HepG2 (cell line): ENCODE data around the gene ILKAP. TPM values are rescaled to one million over a fixed set of nuclear protein-coding genes. Genes with fewer than 3 reads are reported as not detected.

ENCODE experiments used
- ATAC-seq: fragments of 200-7000 bp; cut with Tn5 transposase; 3 replicates; pipeline ENCODE4 v1.9.1; 2020; ENCODE audit warnings: mild to moderate bottlenecking, moderate library complexity
- BruUV-seq: library from RNA; stranded (reverse); fragments of 400-500 nt; replicated peaks from 2 replicates; lab custom pipeline; 2021; lab: Mats Ljungman, UMichigan
- CTCF ChIA-PET: fragments of 300-600 bp; formaldehyde crosslinking; extraction: SDS; loops from one replicate; lab custom pipeline; 2021; ENCODE audit warnings: low total read pairs, inconsistent platforms, low intra/inter-chr PET ratio; lab: Yijun Ruan, JAX
- POLR2A ChIA-PET: fragments of 350-600 bp; sonication (Branson Sonifier 250); formaldehyde crosslinking; loops from one replicate; lab custom pipeline; 2020; ENCODE audit warnings: antibody characterized with exemption, inconsistent platforms; lab: Yijun Ruan, JAX
- DNase-seq: peaks from one replicate; pipeline ENCODE4 v3.0.0-alpha.2; 2015; ENCODE audit warnings: low spot score
- FAIRE-seq: peaks from 3 replicates; lab custom pipeline; 2011; peaks lifted over from hg19 to GRCh38; lab: Jason Lieb, UNC
- H2AFZ ChIP-seq: one replicate; pipeline ENCODE4 v1.6.1; 2011; ENCODE audit warnings: low read length, inconsistent platforms
- H3K27ac ChIP-seq: fragments of 300-600 bp; 3 replicates; pipeline ENCODE4 v1.8.0; 2011; ENCODE audit warnings: mixed run types, mild to moderate bottlenecking, mixed read lengths, low read length, inconsistent platforms; ENCODE audit not compliant: insufficient read depth; ENCODE audit errors: extremely low read length
- H3K27me3 ChIP-seq, 2 experiments: fragments of 200-600 bp in 1 of 2; 2 replicates in 1 of 2; 3 replicates in 1 of 2; pipeline versions ENCODE4 v1.6.0 to v1.8.0; 2011; ENCODE audit warnings: low read length in 2 of 2, mild to moderate bottlenecking in 2 of 2, moderate library complexity in 2 of 2, inconsistent platforms in 1 of 2; ENCODE audit not compliant: insufficient read depth in 2 of 2, control insufficient read depth in 1 of 2
- H3K36me3 ChIP-seq, 2 experiments: fragments of 200-600 bp in 1 of 2; replicated peaks in 1 of 2; 2 replicates in 1 of 2; 3 replicates in 1 of 2; pipeline versions ENCODE4 v1.5.1 to v1.8.0; 2011; ENCODE audit warnings: low read length in 2 of 2, inconsistent platforms in 1 of 2; ENCODE audit not compliant: insufficient read depth in 2 of 2, control insufficient read depth in 1 of 2
- H3K4me1 ChIP-seq: 2 replicates; pipeline ENCODE4 v1.5.1; 2012; ENCODE audit warnings: low read length, inconsistent platforms; ENCODE audit not compliant: insufficient read depth
- H3K4me2 ChIP-seq: 2 replicates; pipeline ENCODE4 v1.6.0; 2011; ENCODE audit warnings: low read depth, low read length, inconsistent platforms
- H3K4me3 ChIP-seq, 3 experiments: fragments of 200-600 bp in 1 of 3; sonication (generic), shearing (Covaris generic) in 1 of 3; replicated peaks in 1 of 3; 2 replicates each; pipeline ENCODE4 v1.5.1; 2011 to 2016; ENCODE audit warnings: low read length in 3 of 3, inconsistent platforms in 2 of 3, low read depth in 2 of 3, mild to moderate bottlenecking in 2 of 3, control low read depth in 1 of 3, mixed read lengths in 1 of 3; ENCODE audit not compliant: insufficient read depth in 1 of 3
- H3K79me2 ChIP-seq: one replicate; pipeline ENCODE4 v1.6.1; 2011; ENCODE audit warnings: low read length, inconsistent platforms; ENCODE audit not compliant: insufficient read depth
- H3K9ac ChIP-seq: 2 replicates; pipeline ENCODE4 v1.6.0; 2011; ENCODE audit warnings: mild to moderate bottlenecking, low read depth, low read length, inconsistent platforms; ENCODE audit not compliant: insufficient read depth
- H3K9me3 ChIP-seq: 2 replicates; pipeline ENCODE4 v1.5.1; 2012; ENCODE audit warnings: mild to moderate bottlenecking, low read length
- H4K20me1 ChIP-seq: 2 replicates; pipeline ENCODE4 v1.6.0; 2011; ENCODE audit warnings: inconsistent platforms, mild to moderate bottlenecking, low read length, moderate library complexity; ENCODE audit not compliant: insufficient read depth
- AKAP8 ChIP-seq: sonication (generic); formaldehyde crosslinking; IDR thresholded peaks from 2 replicates; pipeline ENCODE4 v1.5.1; 2020; ENCODE audit warnings: mild to moderate bottlenecking, missing genetic modification reagents
- JDP2 ChIP-seq: sonication (generic); formaldehyde crosslinking; IDR thresholded peaks from 2 replicates; pipeline ENCODE4 v1.8.1; 2022; ENCODE audit warnings: missing genetic modification reagents, borderline replicate concordance
- KMT2B ChIP-seq: IDR thresholded peaks from 2 replicates; pipeline ENCODE4 v1.6.1; 2016; ENCODE audit warnings: missing genetic modification reagents, missing compliant biosample characterization
- SALL1 ChIP-seq: sonication (generic); formaldehyde crosslinking; IDR thresholded peaks from 2 replicates; pipeline ENCODE4 v1.8.0; 2022; ENCODE audit warnings: mild to moderate bottlenecking, missing genetic modification reagents
- SOX5 ChIP-seq: IDR thresholded peaks from 2 replicates; pipeline ENCODE4 v1.6.1; 2016; ENCODE audit warnings: borderline replicate concordance
- SP140L ChIP-seq: sonication (generic); formaldehyde crosslinking; IDR thresholded peaks from 2 replicates; pipeline ENCODE4 v1.4.0; 2020; ENCODE audit warnings: missing genetic modification reagents, borderline replicate concordance
- SRY ChIP-seq: sonication (generic); formaldehyde crosslinking; IDR thresholded peaks from 2 replicates; pipeline ENCODE4 v1.8.0; 2022; ENCODE audit warnings: mild to moderate bottlenecking, missing genetic modification reagents
- STAG1 ChIP-seq: sonication (generic); formaldehyde crosslinking; IDR thresholded peaks from 2 replicates; pipeline ENCODE4 v1.4.0; 2020; ENCODE audit warnings: missing genetic modification reagents
- ZNF224 ChIP-seq: sonication (generic); formaldehyde crosslinking; IDR thresholded peaks from 2 replicates; pipeline ENCODE4 v1.5.0; 2020; ENCODE audit warnings: mild to moderate bottlenecking, missing genetic modification reagents
- ZNF441 ChIP-seq: sonication (generic); formaldehyde crosslinking; IDR thresholded peaks from 2 replicates; pipeline ENCODE4 v1.7.0; 2021; ENCODE audit warnings: missing genetic modification reagents, borderline replicate concordance
- ZNF619 ChIP-seq: sonication (generic); formaldehyde crosslinking; IDR thresholded peaks from 2 replicates; pipeline ENCODE4 v1.4.0; 2020; ENCODE audit warnings: mild to moderate bottlenecking, missing genetic modification reagents
- ZNF891 ChIP-seq: sonication (generic); formaldehyde crosslinking; IDR thresholded peaks from 2 replicates; pipeline ENCODE4 v1.5.0; 2020; ENCODE audit warnings: mild to moderate bottlenecking, missing genetic modification reagents
- ZSCAN20 ChIP-seq: sonication (generic); formaldehyde crosslinking; IDR thresholded peaks from 2 replicates; pipeline ENCODE4 v1.4.0; 2020; ENCODE audit warnings: missing genetic modification reagents, mild to moderate bottlenecking, borderline replicate concordance
- WGBS: methylation state at CpG from one replicate; pipeline ENCODE4 v1.1.6; 2017; ENCODE audit warnings: low lambda C conversion rate; 5-methylcytosine and 5-hydroxymethylcytosine counted together
- in situ Hi-C: cut with HindIII; loops from 2 replicates; pipeline ENCODE4 v1.10.0; 2017; ENCODE audit warnings: low pct_unique_long_range_greater_than_20kb; ENCODE audit not compliant: extremely low pct_ligation_motif_present
- intact Hi-C: fragments of 100-400 bp; cut with micrococcal nuclease; formaldehyde crosslinking; loops from one replicate; pipeline ENCODE4 v1.10.0; 2022; ENCODE audit not compliant: unreplicated experiment
- polyA plus RNA-seq, 8 experiments: library from polyadenylated mRNA; depleted of rRNA in 3 of 8; stranded (reverse) in 7 of 8; unstranded in 1 of 8; fragments of >200 nt; fragmentation: Illumina TruSeq in 4 of 8; extraction: Trizol in 4 of 8; gene quantifications; 2 replicates each; pipeline versions ENCODE4 v1.2.1 to v1.2.3, GENCODE V29; 2011 to 2016; ENCODE audit warnings: low read depth in 4 of 8, missing spikeins in 1 of 8, mixed read lengths in 1 of 8; ENCODE audit not compliant: insufficient read depth in 1 of 8
- total RNA-seq, 5 experiments: library from RNA; depleted of rRNA; stranded (reverse); fragments of >200 nt; fragmentation: Illumina TruSeq; extraction: Trizol; gene quantifications; 2 replicates each; pipeline ENCODE4 v1.2.3, GENCODE V29; 2016; ENCODE audit warnings: low read depth in 1 of 5
- TF ChIP-seq, protein P1 (sequence below): sonication (generic); formaldehyde crosslinking; IDR thresholded peaks from 2 replicates; pipeline ENCODE4 v1.5.0; 2020; ENCODE audit warnings: mild to moderate bottlenecking, missing genetic modification reagents
- TF ChIP-seq, protein P2 (sequence below): sonication (generic); formaldehyde crosslinking; IDR thresholded peaks from 2 replicates; pipeline ENCODE4 v1.4.0; 2020; ENCODE audit warnings: missing genetic modification reagents, borderline replicate concordance

ILKAP gene
- total and polyA plus RNA-seq, 2 of the 13 experiments (the other 11 are each of a cell fraction or from before 2014, with no cell fraction given), result 29.6 to 33.1 TPM

GRCh38 chr2:238251986-238252385, 48.5 kb upstream of the ILKAP start:
- Histone ChIP-seq H3K4me3 (no peak overlapping the region), H3K9ac (no peak overlapping the region), H3K36me3 (peaks cover 44 to 62% of the 10 kb centered on the region in 2 experiments), H3K27ac (no peak overlapping the region), H3K4me1 (peaks cover 3% of the 10 kb centered on the region), H3K79me2 (no peaks in the 10 kb centered on the region), H3K4me2 (no peak overlapping the region), H4K20me1 (no peaks in the 10 kb centered on the region), H3K27me3 (no peaks in the 10 kb centered on the region), H3K9me3 (no peaks in the 10 kb centered on the region), H2AFZ (no peak overlapping the region)
- DNase-seq, result no peak
- ATAC-seq, result no peak
- TF ChIP-seq, protein P1, sequence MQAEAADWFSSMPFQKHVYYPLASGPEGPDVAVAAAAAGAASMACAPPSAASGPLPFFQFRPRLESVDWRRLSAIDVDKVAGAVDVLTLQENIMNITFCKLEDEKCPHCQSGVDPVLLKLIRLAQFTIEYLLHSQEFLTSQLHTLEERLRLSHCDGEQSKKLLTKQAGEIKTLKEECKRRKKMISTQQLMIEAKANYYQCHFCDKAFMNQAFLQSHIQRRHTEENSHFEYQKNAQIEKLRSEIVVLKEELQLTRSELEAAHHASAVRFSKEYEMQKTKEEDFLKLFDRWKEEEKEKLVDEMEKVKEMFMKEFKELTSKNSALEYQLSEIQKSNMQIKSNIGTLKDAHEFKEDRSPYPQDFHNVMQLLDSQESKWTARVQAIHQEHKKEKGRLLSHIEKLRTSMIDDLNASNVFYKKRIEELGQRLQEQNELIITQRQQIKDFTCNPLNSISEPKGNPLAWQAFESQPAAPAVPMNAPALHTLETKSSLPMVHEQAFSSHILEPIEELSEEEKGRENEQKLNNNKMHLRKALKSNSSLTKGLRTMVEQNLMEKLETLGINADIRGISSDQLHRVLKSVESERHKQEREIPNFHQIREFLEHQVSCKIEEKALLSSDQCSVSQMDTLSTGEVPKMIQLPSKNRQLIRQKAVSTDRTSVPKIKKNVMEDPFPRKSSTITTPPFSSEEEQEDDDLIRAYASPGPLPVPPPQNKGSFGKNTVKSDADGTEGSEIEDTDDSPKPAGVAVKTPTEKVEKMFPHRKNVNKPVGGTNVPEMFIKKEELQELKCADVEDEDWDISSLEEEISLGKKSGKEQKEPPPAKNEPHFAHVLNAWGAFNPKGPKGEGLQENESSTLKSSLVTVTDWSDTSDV (CRISPR knock-in tag), result no peak
- no peak for TF ChIP-seq STAG1
- TF ChIP-seq ZNF224, result no peak
- no peak for TF ChIP-seq ZNF619 (CRISPR knock-in tag)
- TF ChIP-seq SOX5 (CRISPR knock-in tag), result no peak
- no peak for TF ChIP-seq KMT2B (CRISPR knock-in tag)
- TF ChIP-seq, protein P2, sequence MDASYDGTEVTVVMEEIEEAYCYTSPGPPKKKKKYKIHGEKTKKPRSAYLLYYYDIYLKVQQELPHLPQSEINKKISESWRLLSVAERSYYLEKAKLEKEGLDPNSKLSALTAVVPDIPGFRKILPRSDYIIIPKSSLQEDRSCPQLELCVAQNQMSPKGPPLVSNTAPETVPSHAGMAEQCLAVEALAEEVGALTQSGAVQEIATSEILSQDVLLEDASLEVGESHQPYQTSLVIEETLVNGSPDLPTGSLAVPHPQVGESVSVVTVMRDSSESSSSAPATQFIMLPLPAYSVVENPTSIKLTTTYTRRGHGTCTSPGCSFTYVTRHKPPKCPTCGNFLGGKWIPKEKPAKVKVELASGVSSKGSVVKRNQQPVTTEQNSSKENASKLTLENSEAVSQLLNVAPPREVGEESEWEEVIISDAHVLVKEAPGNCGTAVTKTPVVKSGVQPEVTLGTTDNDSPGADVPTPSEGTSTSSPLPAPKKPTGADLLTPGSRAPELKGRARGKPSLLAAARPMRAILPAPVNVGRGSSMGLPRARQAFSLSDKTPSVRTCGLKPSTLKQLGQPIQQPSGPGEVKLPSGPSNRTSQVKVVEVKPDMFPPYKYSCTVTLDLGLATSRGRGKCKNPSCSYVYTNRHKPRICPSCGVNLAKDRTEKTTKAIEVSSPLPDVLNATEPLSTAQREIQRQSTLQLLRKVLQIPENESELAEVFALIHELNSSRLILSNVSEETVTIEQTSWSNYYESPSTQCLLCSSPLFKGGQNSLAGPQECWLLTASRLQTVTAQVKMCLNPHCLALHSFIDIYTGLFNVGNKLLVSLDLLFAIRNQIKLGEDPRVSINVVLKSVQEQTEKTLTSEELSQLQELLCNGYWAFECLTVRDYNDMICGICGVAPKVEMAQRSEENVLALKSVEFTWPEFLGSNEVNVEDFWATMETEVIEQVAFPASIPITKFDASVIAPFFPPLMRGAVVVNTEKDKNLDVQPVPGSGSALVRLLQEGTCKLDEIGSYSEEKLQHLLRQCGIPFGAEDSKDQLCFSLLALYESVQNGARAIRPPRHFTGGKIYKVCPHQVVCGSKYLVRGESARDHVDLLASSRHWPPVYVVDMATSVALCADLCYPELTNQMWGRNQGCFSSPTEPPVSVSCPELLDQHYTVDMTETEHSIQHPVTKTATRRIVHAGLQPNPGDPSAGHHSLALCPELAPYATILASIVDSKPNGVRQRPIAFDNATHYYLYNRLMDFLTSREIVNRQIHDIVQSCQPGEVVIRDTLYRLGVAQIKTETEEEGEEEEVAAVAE (CRISPR knock-in tag), result no peak
- TF ChIP-seq JDP2 (CRISPR knock-in tag), result no peak
- no peak for TF ChIP-seq AKAP8 (CRISPR knock-in tag)
- no peak for TF ChIP-seq ZNF441
- TF ChIP-seq ZSCAN20, result no peak
- TF ChIP-seq ZNF891 (CRISPR knock-in tag), result no peak
- no peak for TF ChIP-seq SP140L
- no peak for TF ChIP-seq SALL1 (CRISPR knock-in tag)
- TF ChIP-seq SRY (CRISPR knock-in tag), result no peak
- CTCF ChIA-PET, result no interaction called here
- BruUV-seq, result no TSS peak
- 93% methylated on average over 9 of the region's 11 CpGs for WGBS
- in situ Hi-C loops, result no loop called here
- intact Hi-C loops, result no loop called here
- POLR2A ChIA-PET, result no interaction called here
- no peak for FAIRE-seq
